K562 (cell line): ENCODE results near the gene CYLD. TPM values are rescaled to one million over a fixed set of nuclear protein-coding genes. Genes with fewer than 3 reads are reported as not detected.

Source experiments
- ATAC-seq: fragments of 200-7000 bp; cut with Tn5 transposase; 3 replicates; pipeline ENCODE4 v1.9.1; 2020; ENCODE audit warnings: moderate library complexity
- BruUV-seq: library from RNA; stranded (reverse); fragments of 400-500 nt; replicated peaks from 2 replicates; lab custom pipeline; 2021; lab: Mats Ljungman, UMichigan
- CTCF ChIA-PET: fragments of 300-600 bp; formaldehyde crosslinking; extraction: SDS; loops from one replicate; lab custom pipeline; 2021; ENCODE audit warnings: low intra/inter-chr PET ratio; lab: Yijun Ruan, JAX
- POLR2A ChIA-PET: fragments of 300-600, 350-650 bp; sonication (Branson Sonifier 250); formaldehyde crosslinking; extraction: SDS; loops from one replicate; lab custom pipeline; 2021; ENCODE audit warnings: antibody characterized with exemption, inconsistent platforms; lab: Yijun Ruan, JAX
- DNase-seq, 4 experiments: peaks; one replicate each; pipeline versions ENCODE4 v3.0.0 to v3.0.0-alpha.2; 2011 to 2018; ENCODE audit warnings: low spot score in 3 of 4, mixed read lengths in 3 of 4; ENCODE audit errors: extremely low read depth in 1 of 4
- FAIRE-seq: peaks from 2 replicates; lab custom pipeline; 2011; peaks lifted over from hg19 to GRCh38; lab: Jason Lieb, UNC
- H2AFZ ChIP-seq: 2 replicates; pipeline ENCODE4 v1.6.0; 2011; ENCODE audit warnings: low read depth, low read length, control low read depth, inconsistent platforms
- H3K27ac ChIP-seq: fragments of 200-600 bp; 3 replicates; pipeline ENCODE4 v1.8.0; 2011; ENCODE audit warnings: low read depth, mild to moderate bottlenecking, control low read depth, inconsistent platforms, low read length, moderate library complexity, mixed read lengths; ENCODE audit errors: extremely low read depth
- H3K27me3 ChIP-seq, 2 experiments: fragments of 300-600 bp in 1 of 2; 2 replicates in 1 of 2; 3 replicates in 1 of 2; pipeline versions ENCODE4 v1.6.0 to v1.8.0; 2011; ENCODE audit warnings: inconsistent platforms in 2 of 2, low read length in 2 of 2, mild to moderate bottlenecking in 1 of 2, mixed read lengths in 1 of 2, moderate library complexity in 1 of 2; ENCODE audit not compliant: control insufficient read depth in 2 of 2, insufficient read depth in 2 of 2
- H3K36me3 ChIP-seq: fragments of 300-600 bp; 3 replicates; pipeline ENCODE4 v1.8.0; 2011; ENCODE audit warnings: mild to moderate bottlenecking, low read length, inconsistent platforms; ENCODE audit not compliant: control insufficient read depth, insufficient read depth
- H3K4me1 ChIP-seq, 2 experiments: fragments of 200-600 bp in 1 of 2; replicated peaks in 1 of 2; 2 replicates in 1 of 2; 3 replicates in 1 of 2; pipeline versions ENCODE4 v1.5.1 to v1.8.0; 2011; ENCODE audit warnings: inconsistent platforms in 2 of 2, low read length in 2 of 2, mild to moderate bottlenecking in 1 of 2, mixed read lengths in 1 of 2, moderate library complexity in 1 of 2; ENCODE audit not compliant: control insufficient read depth in 2 of 2, insufficient read depth in 2 of 2
- H3K4me2 ChIP-seq: 2 replicates; pipeline ENCODE4 v1.6.1; 2011; ENCODE audit warnings: low read length, control low read depth, inconsistent platforms, mixed read lengths; ENCODE audit not compliant: insufficient read depth
- H3K4me3 ChIP-seq: fragments of 200-600 bp; sonication (generic), shearing (Covaris generic); 2 replicates; pipeline ENCODE4 v1.5.1; 2016; ENCODE audit warnings: control low read depth, inconsistent platforms
- H3K79me2 ChIP-seq: fragments of 200-600 bp; 3 replicates; pipeline ENCODE4 v1.8.0; 2011; ENCODE audit warnings: low read length, inconsistent platforms; ENCODE audit not compliant: control insufficient read depth, insufficient read depth
- H3K9ac ChIP-seq, 2 experiments: 2 replicates each; pipeline versions ENCODE4 v1.6.0 to v1.6.1; 2011; ENCODE audit warnings: low read depth in 2 of 2, low read length in 2 of 2, control low read depth in 1 of 2, inconsistent platforms in 1 of 2, mild to moderate bottlenecking in 1 of 2, mixed read lengths in 1 of 2; ENCODE audit not compliant: insufficient read depth in 1 of 2
- H3K9me1 ChIP-seq: one replicate; pipeline ENCODE4 v1.6.0; 2011; ENCODE audit warnings: inconsistent platforms, mild to moderate bottlenecking, low read length, moderate library complexity; ENCODE audit not compliant: control insufficient read depth, insufficient read depth
- H3K9me3 ChIP-seq: replicated peaks from 2 replicates; pipeline ENCODE4 v1.5.1; 2011; ENCODE audit warnings: low read depth, low read length, inconsistent platforms; ENCODE audit not compliant: control insufficient read depth, insufficient read depth
- H4K20me1 ChIP-seq: replicated peaks from 2 replicates; pipeline ENCODE4 v1.6.1; 2011; ENCODE audit warnings: low read length, inconsistent platforms, mixed read lengths; ENCODE audit not compliant: control insufficient read depth, insufficient read depth
- CCAR2 ChIP-seq: fragments of 200-400 bp; formaldehyde crosslinking; IDR thresholded peaks from 2 replicates; pipeline ENCODE4 v1.6.1; 2017; ENCODE audit warnings: mild to moderate bottlenecking, low read depth, low read length
- EHMT2 ChIP-seq: fragments of 450-650 bp; IDR thresholded peaks from 2 replicates; pipeline ENCODE4 v1.6.1; 2018; ENCODE audit warnings: antibody characterized with exemption
- ESRRB ChIP-seq: fragments of 250-450 bp; sonication (Bioruptor Pico); IDR thresholded peaks from 2 replicates; pipeline ENCODE4 v1.5.0; 2020; ENCODE audit warnings: mild to moderate bottlenecking, moderate library complexity, borderline replicate concordance
- ETV5 ChIP-seq: sonication (generic); formaldehyde crosslinking; IDR thresholded peaks from 2 replicates; pipeline ENCODE4 v1.4.0; 2020; ENCODE audit warnings: low read depth, mild to moderate bottlenecking, missing genetic modification reagents
- GTF3C2 ChIP-seq: IDR thresholded peaks from 3 replicates; pipeline ENCODE4 v1.6.1; 2011; ENCODE audit warnings: borderline replicate concordance, mild to moderate bottlenecking, moderate library complexity; ENCODE audit not compliant: insufficient read length; ENCODE audit errors: extremely low read depth
- POLR3G ChIP-seq: IDR thresholded peaks from 2 replicates; pipeline ENCODE4 v1.6.1; 2011; ENCODE audit not compliant: insufficient read length, insufficient replicate concordance; ENCODE audit errors: extremely low read depth
- SIN3B ChIP-seq: fragments of 450-650 bp; IDR thresholded peaks from 2 replicates; pipeline ENCODE4 v1.6.1; 2017; ENCODE audit warnings: low read depth, mild to moderate bottlenecking, moderate library complexity
- SOX6 ChIP-seq: fragments of 450-650 bp; IDR thresholded peaks from 2 replicates; pipeline ENCODE4 v1.6.1; 2014; ENCODE audit warnings: mild to moderate bottlenecking
- TFAM ChIP-seq: fragments of 250-450 bp; sonication (Bioruptor Pico); conservative IDR thresholded peaks from 2 replicates; pipeline ENCODE4 v1.5.0; 2021; ENCODE audit warnings: mild to moderate bottlenecking, moderate library complexity
- UBTF ChIP-seq, 2 experiments: IDR thresholded peaks; 2 replicates each; pipeline ENCODE4 v1.6.1; 2012; ENCODE audit warnings: improper control_type of control experiment in 2 of 2, low read depth in 2 of 2, low read length in 2 of 2, borderline replicate concordance in 1 of 2
- USF2 ChIP-seq: sonication (generic); formaldehyde crosslinking; IDR thresholded peaks from 2 replicates; pipeline ENCODE4 v1.5.0; 2020; ENCODE audit warnings: missing genetic modification reagents
- ZBTB12 ChIP-seq: fragments of 250-450 bp; sonication (Bioruptor Pico); IDR thresholded peaks from 2 replicates; pipeline ENCODE4 v1.4.0; 2020
- WGBS: fragments of 100-300 bp; shearing (Covaris generic); methylation state at CpG from one replicate; pipeline ENCODE4 v1.1.6; 2016; ENCODE audit warnings: low coverage, mixed read lengths; ENCODE audit not compliant: insufficient coverage; ENCODE audit errors: missing lambda C conversion rate; 5-methylcytosine and 5-hydroxymethylcytosine counted together
- in situ Hi-C: fragments of 300-500 bp; cut with MboI; formaldehyde crosslinking; loops from 4 replicates; pipeline ENCODE4 v1.15.0; 2018; ENCODE audit warnings: inconsistent platforms, mixed read lengths
- intact Hi-C: fragments of 100-400 bp; cut with micrococcal nuclease; formaldehyde crosslinking; loops from 2 replicates; pipeline ENCODE4 v1.14.2; 2022
- polyA plus RNA-seq, 8 experiments: library from polyadenylated mRNA; depleted of rRNA in 4 of 8; stranded (reverse) in 5 of 8; unstranded in 3 of 8; fragments of >200 nt; fragmentation: Nextera tagmentation in 2 of 8; fragmentation: Illumina TruSeq in 1 of 8; extraction: Ambion mirVana in 2 of 8; extraction: Trizol in 1 of 8; gene quantifications; 2 replicates each; pipeline versions ENCODE4 v1.2.1 to v1.2.3, GENCODE V29; 2011 to 2014; ENCODE audit warnings: inconsistent platforms in 1 of 8, missing spikeins in 1 of 8
- total RNA-seq, 7 experiments: library from RNA; depleted of rRNA in 6 of 7; stranded (reverse); fragments of >200 nt in 6 of 7; fragmentation: Illumina TruSeq in 2 of 7; extraction: Trizol in 2 of 7; gene quantifications; 2 replicates each; pipeline versions ENCODE4 v1.2.1 to v1.2.3, GENCODE V29; 2011 to 2021; ENCODE audit warnings: low replicate concordance in 1 of 7

Gene CYLD
- total and polyA plus RNA-seq, 9 of the 15 experiments (the other 6 are each of a cell fraction or from before 2014, with no cell fraction given), result 3.4 to 7.4 (median 5.3) TPM

GRCh38 chr16:50804290-50804907, 62.5 kb downstream of the CYLD start:
- BruUV-seq, result no TSS peak
- CTCF ChIA-PET, result interaction anchor here (0.7 kb wide), 1 partner anchor 177 kb away, joined by 3 read pairs; no protein-coding TSS in a partner anchor
- Histone ChIP-seq H3K9me3 (no peaks in the 10 kb centered on the region), H3K4me2 (no peak overlapping the region), H3K9ac (no peak overlapping the region), H3K36me3 (no peaks in the 10 kb centered on the region), H4K20me1 (no peaks in the 10 kb centered on the region; the same call in 1 of the 2 replicates), H3K27ac (no peak overlapping the region), H3K79me2 (no peaks in the 10 kb centered on the region)
- intact Hi-C loops, result no loop called here
- no peak for ATAC-seq
- TF ChIP-seq CCAR2 (no peak), ESRRB (CRISPR knock-in tag) (no peak), POLR3G (no peak), TFAM (CRISPR knock-in tag) (no peak), UBTF (IDR thresholded peaks at IDR 0.05; ENCODE audit: borderline replicate concordance in 1 of 2, low read depth in 2 of 2, low read length in 2 of 2) (no peak), EHMT2 (no peak), USF2 (no peak), SOX6 (no peak), ZBTB12 (CRISPR knock-in tag) (no peak), GTF3C2 (no peak), ETV5 (CRISPR knock-in tag) (no peak), SIN3B (no peak)
- TF ChIP-seq, all 486 proteins: peak for 0
- FAIRE-seq (no peak), DNase-seq (no peak)
- peaks cover 2 to 18% of the 10 kb centered on the region in 2 experiments; a peak in 2 of 5 replicates for H3K27me3 ChIP-seq
- H2AFZ ChIP-seq, result no peak overlapping the region
- H3K9me1 ChIP-seq, result no peaks in the 10 kb centered on the region
- POLR2A ChIA-PET, result no interaction called here
- H3K4me3 ChIP-seq, result no peak overlapping the region
- WGBS, result 3% methylated on average over 10 of the region's 10 CpGs
- in situ Hi-C loops, result no loop called here
- no peaks in the 10 kb centered on the region for H3K4me1 ChIP-seq
